Measurements from ENCODE around the gene GRIN3A. TPM values are rescaled to one million over a fixed set of nuclear protein-coding genes. Genes with fewer than 3 reads are reported as not detected.

Gene GRIN3A
- total RNA-seq, 2 donors from 2014 or later: not detected

DNA sequence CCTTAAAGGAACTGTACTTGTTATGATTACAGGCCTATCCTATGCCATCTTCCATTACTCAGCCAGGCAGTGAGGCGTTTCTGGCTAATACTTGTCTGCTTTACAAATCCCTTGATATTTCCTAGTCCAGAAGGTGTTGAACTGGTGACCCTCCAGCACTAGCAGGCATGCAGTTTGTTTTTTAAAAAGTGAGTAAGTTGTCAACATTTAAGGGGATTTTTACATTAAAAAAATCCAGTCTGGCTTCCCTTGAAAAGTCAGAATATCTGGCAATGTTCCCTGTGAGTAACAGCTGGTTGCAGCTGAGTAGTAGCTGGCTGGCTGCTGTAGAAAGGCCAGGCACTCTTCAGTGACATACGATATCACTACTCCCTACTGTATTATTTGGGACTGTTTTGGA, 21.8 kb downstream of the GRIN3A start:
- no peak overlapping the region for H3K27ac ChIP-seq (ENCODE audit: low read depth, low read length)
- H3K4me1 ChIP-seq (ENCODE audit: control insufficient read depth, insufficient read depth, low read length): no peaks in the 10 kb centered on the region
- Mint-ChIP-seq H3K9me3 (no peaks in the 10 kb centered on the region), H3K36me3 (ENCODE audit: low read depth) (no peaks in the 10 kb centered on the region), H3K27ac (no peak overlapping the region), H3K4me3 (no peak overlapping the region), H3K27me3 (ENCODE audit: insufficient read depth) (peaks cover 15% of the 10 kb centered on the region), H3K4me1 (no peaks in the 10 kb centered on the region)
- no peaks in the 10 kb centered on the region for H3K36me3 ChIP-seq (ENCODE audit: control insufficient read depth, insufficient read depth, low read length)
- WGBS, 2 experiments (ENCODE audit: insufficient coverage in 1 of 2, insufficient read length in 1 of 2): 61 to 63% methylated on average over 1 to 2 of the region's 2 CpGs
- TF ChIP-seq, protein P1, sequence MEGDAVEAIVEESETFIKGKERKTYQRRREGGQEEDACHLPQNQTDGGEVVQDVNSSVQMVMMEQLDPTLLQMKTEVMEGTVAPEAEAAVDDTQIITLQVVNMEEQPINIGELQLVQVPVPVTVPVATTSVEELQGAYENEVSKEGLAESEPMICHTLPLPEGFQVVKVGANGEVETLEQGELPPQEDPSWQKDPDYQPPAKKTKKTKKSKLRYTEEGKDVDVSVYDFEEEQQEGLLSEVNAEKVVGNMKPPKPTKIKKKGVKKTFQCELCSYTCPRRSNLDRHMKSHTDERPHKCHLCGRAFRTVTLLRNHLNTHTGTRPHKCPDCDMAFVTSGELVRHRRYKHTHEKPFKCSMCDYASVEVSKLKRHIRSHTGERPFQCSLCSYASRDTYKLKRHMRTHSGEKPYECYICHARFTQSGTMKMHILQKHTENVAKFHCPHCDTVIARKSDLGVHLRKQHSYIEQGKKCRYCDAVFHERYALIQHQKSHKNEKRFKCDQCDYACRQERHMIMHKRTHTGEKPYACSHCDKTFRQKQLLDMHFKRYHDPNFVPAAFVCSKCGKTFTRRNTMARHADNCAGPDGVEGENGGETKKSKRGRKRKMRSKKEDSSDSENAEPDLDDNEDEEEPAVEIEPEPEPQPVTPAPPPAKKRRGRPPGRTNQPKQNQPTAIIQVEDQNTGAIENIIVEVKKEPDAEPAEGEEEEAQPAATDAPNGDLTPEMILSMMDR (conservative IDR thresholded peaks at IDR 0.05): no peak
- no peak overlapping the region for H3K4me3 ChIP-seq (ENCODE audit: low read length)
- peaks cover 18% of the 10 kb centered on the region for H3K9me3 ChIP-seq (ENCODE audit: control insufficient read depth, low read length)
- no peak overlapping the region for H3K9ac ChIP-seq (ENCODE audit: extremely low read depth, low read length, poor library complexity, severe bottlenecking)
- no peak for DNase-seq
- no peaks in the 10 kb centered on the region for H3K27me3 ChIP-seq (ENCODE audit: control insufficient read depth, insufficient read depth, low read length, poor library complexity, severe bottlenecking)

DNA sequence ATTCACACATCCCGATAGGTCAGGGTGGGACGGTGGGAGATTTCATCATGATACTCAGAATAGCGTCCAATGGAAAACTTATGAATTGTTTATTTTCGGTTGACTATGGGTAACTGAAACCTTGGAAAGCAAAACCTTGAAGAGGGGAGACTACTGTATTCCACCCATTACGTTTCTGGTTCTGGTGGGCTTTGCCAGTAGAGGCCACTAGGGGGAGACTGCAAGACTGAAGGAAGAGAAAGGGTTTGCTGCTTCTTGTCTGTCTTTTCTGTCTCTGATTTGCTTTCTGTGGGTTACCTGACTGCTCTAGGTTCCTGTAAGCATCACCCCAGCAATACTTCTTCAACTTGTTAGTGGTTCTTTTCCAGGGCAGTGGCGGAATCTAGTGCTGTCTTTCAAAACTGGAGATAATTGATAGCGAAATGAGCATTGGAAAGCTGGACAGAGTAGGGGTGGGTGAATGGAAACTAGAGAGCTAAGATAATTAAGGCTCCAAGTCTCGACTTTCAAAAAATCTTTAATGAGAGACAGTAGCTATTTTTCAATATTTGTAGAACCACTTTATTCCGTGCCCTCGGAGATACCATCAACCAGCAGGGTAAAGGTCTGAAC, 27.0 kb downstream of the GRIN3A start:
- H3K27me3 ChIP-seq (ENCODE audit: control insufficient read depth, insufficient read depth, low read length, poor library complexity, severe bottlenecking): no peaks in the 10 kb centered on the region
- H3K27ac Mint-ChIP-seq: no peak overlapping the region
- H3K4me3 ChIP-seq (ENCODE audit: low read length): no peak overlapping the region
- 63 to 70% methylated on average over 9 to 10 of the region's 10 CpGs for WGBS, 2 experiments (ENCODE audit: insufficient coverage in 1 of 2, insufficient read length in 1 of 2)
- peaks cover 12% of the 10 kb centered on the region for H3K27me3 Mint-ChIP-seq (ENCODE audit: insufficient read depth)
- H3K4me3 Mint-ChIP-seq: no peak overlapping the region
- H3K4me1 Mint-ChIP-seq: peaks cover 7% of the 10 kb centered on the region
- TF ChIP-seq, protein P1 (conservative IDR thresholded peaks at IDR 0.05): peak; percentile 95
- no peaks in the 10 kb centered on the region for H3K36me3 Mint-ChIP-seq (ENCODE audit: low read depth)
- H3K9me3 Mint-ChIP-seq: no peaks in the 10 kb centered on the region
- no peak overlapping the region for H3K9ac ChIP-seq (ENCODE audit: extremely low read depth, low read length, poor library complexity, severe bottlenecking)
- H3K4me1 ChIP-seq (ENCODE audit: control insufficient read depth, insufficient read depth, low read length): no peaks in the 10 kb centered on the region
- H3K27ac ChIP-seq (ENCODE audit: low read depth, low read length): no peak overlapping the region
- DNase-seq: peak; percentile 89
- H3K36me3 ChIP-seq (ENCODE audit: control insufficient read depth, insufficient read depth, low read length): no peaks in the 10 kb centered on the region
- H3K9me3 ChIP-seq (ENCODE audit: control insufficient read depth, low read length): peaks cover 12% of the 10 kb centered on the region

- H3K4me3 Mint-ChIP-seq: no peak overlapping the region
- H3K27ac Mint-ChIP-seq: no peak overlapping the region
- Histone ChIP-seq H3K4me3 (ENCODE audit: low read length) (no peak overlapping the region), H3K4me1 (ENCODE audit: control insufficient read depth, insufficient read depth, low read length) (no peaks in the 10 kb centered on the region), H3K27ac (ENCODE audit: low read depth, low read length) (no peak overlapping the region), H3K36me3 (ENCODE audit: control insufficient read depth, insufficient read depth, low read length) (no peaks in the 10 kb centered on the region), H3K27me3 (ENCODE audit: control insufficient read depth, insufficient read depth, low read length, poor library complexity, severe bottlenecking) (no peaks in the 10 kb centered on the region), H3K9ac (ENCODE audit: extremely low read depth, low read length, poor library complexity, severe bottlenecking) (no peak overlapping the region), H3K9me3 (ENCODE audit: control insufficient read depth, low read length) (peaks cover 16% of the 10 kb centered on the region)
- no peak for DNase-seq
- TF ChIP-seq, protein P1 (conservative IDR thresholded peaks at IDR 0.05): no peak
- no peaks in the 10 kb centered on the region for H3K36me3 Mint-ChIP-seq (ENCODE audit: low read depth)
- 79 to 89% methylated on average over 1 to 2 of the region's 2 CpGs for WGBS, 2 experiments (ENCODE audit: insufficient coverage in 1 of 2, insufficient read length in 1 of 2)
- H3K9me3 Mint-ChIP-seq: no peaks in the 10 kb centered on the region
- peaks cover 7% of the 10 kb centered on the region for H3K4me1 Mint-ChIP-seq
- H3K27me3 Mint-ChIP-seq (ENCODE audit: insufficient read depth): peaks cover 20% of the 10 kb centered on the region
Measured at GRCh38 chr9:101708855-101709254, 29.6 kb downstream of the GRIN3A start.
